A549 (cell line): ENCODE results near the gene ITGA2. TPM values are rescaled to one million over a fixed set of nuclear protein-coding genes. Genes with fewer than 3 reads are reported as not detected.
A peak's percentile ranks its signal among the peaks of the same experiment; 100 is the strongest.

Experiments
- ATAC-seq, 2 experiments: fragments of 200-7000 bp in 1 of 2; fragments of >200 bp in 1 of 2; cut with Nextera tagmentation in 1 of 2; cut with Tn5 transposase in 1 of 2; 3 replicates each; pipeline versions ENCODE4 v1.8.0 to v1.9.1; 2018 to 2020; ENCODE audit warnings: mild to moderate bottlenecking in 1 of 2, moderate library complexity in 1 of 2
- CTCF ChIA-PET: fragments of 300-600 bp; sonication (Branson Sonifier 250); formaldehyde crosslinking; extraction: SDS; loops from one replicate; lab custom pipeline; 2021; ENCODE audit warnings: antibody characterized with exemption, inconsistent platforms; lab: Yijun Ruan, JAX
- POLR2A ChIA-PET: fragments of 350-600 bp; formaldehyde crosslinking; extraction: SDS; loops from one replicate; lab custom pipeline; 2021; ENCODE audit warnings: antibody characterized with exemption, inconsistent platforms; lab: Yijun Ruan, JAX
- DNase-seq, 2 experiments: peaks; one replicate each; pipeline versions ENCODE4 v3.0.0 to v3.0.0-alpha.2; 2011 to 2016; ENCODE audit warnings: low read depth in 1 of 2, low spot score in 1 of 2
- FAIRE-seq: peaks from 2 replicates; lab custom pipeline; 2011; peaks lifted over from hg19 to GRCh38; lab: Jason Lieb, UNC
- H3K27ac ChIP-seq, 2 experiments: fragments of >200 bp; sonication (Bioruptor Twin); formaldehyde crosslinking; 3 replicates each; pipeline ENCODE4 v1.5.1; 2016 to 2017
- H3K4me1 ChIP-seq: fragments of >200 bp; sonication (Bioruptor Twin); formaldehyde crosslinking; 3 replicates; pipeline ENCODE4 v1.6.1; 2016
- H3K4me2 ChIP-seq: fragments of >200 bp; sonication (Bioruptor Twin); formaldehyde crosslinking; 3 replicates; pipeline ENCODE4 v1.6.1; 2016
- H3K4me3 ChIP-seq: fragments of >200 bp; sonication (Bioruptor Twin); formaldehyde crosslinking; 3 replicates; pipeline ENCODE4 v1.5.1; 2016
- H3K9me3 ChIP-seq: fragments of >200 bp; sonication (Bioruptor Twin); formaldehyde crosslinking; 3 replicates; pipeline ENCODE4 v1.6.1; 2016
- BCL3 ChIP-seq: fragments of >200 bp; sonication (Bioruptor Twin); formaldehyde crosslinking; IDR thresholded peaks from 3 replicates; pipeline ENCODE4 v1.6.1; 2016
- CBX2 ChIP-seq: fragments of 200-600 bp; sonication (generic); IDR thresholded peaks from 2 replicates; pipeline ENCODE4 v1.6.1; 2016; ENCODE audit warnings: low read depth, mild to moderate bottlenecking, borderline replicate concordance
- CEBPB ChIP-seq, 2 experiments: fragments of >200 bp in 1 of 2; sonication (Bioruptor Twin) in 1 of 2; formaldehyde crosslinking in 1 of 2; IDR thresholded peaks; 2 replicates each; pipeline ENCODE4 v1.6.1; 2012 to 2016
- CTCF ChIP-seq: fragments of >200 bp; sonication (Bioruptor Twin); formaldehyde crosslinking; IDR thresholded peaks from 3 replicates; pipeline ENCODE4 v1.5.1; 2016
- HDAC2 ChIP-seq: fragments of 200-600 bp; sonication (generic); IDR thresholded peaks from 2 replicates; pipeline ENCODE4 v1.6.1; 2016
- HOXB5 ChIP-seq: fragments of 250-450 bp; sonication (Bioruptor Pico); IDR thresholded peaks from 2 replicates; pipeline ENCODE4 v1.5.0; 2020; ENCODE audit warnings: mild to moderate bottlenecking, moderate library complexity
- JUNB ChIP-seq: fragments of >200 bp; sonication (Bioruptor Twin); formaldehyde crosslinking; IDR thresholded peaks from 2 replicates; pipeline ENCODE4 v1.6.1; 2016
- MAX ChIP-seq: IDR thresholded peaks from 2 replicates; pipeline ENCODE4 v1.6.1; 2012
- MAZ ChIP-seq: fragments of 150-350 bp; IDR thresholded peaks from 2 replicates; pipeline ENCODE4 v1.6.1; 2014; ENCODE audit warnings: antibody characterized with exemption, low read depth, low read length, borderline replicate concordance
- NFE2L2 ChIP-seq: fragments of 150-350 bp; conservative IDR thresholded peaks from 2 replicates; pipeline ENCODE4 v1.6.1; 2014; ENCODE audit warnings: low read length
- NPAS2 ChIP-seq: fragments of 250-450 bp; sonication (Bioruptor Pico); IDR thresholded peaks from 2 replicates; pipeline ENCODE4 v1.8.0; 2022; ENCODE audit warnings: mild to moderate bottlenecking, moderate library complexity, borderline replicate concordance
- PBX3 ChIP-seq: IDR thresholded peaks from 2 replicates; pipeline ENCODE4 v1.6.1; 2012
- POLR2A ChIP-seq: IDR thresholded peaks from 2 replicates; pipeline ENCODE4 v1.6.1; 2012; ENCODE audit warnings: mild to moderate bottlenecking, low read length
- POLR2AphosphoS2 ChIP-seq: conservative IDR thresholded peaks from 2 replicates; pipeline ENCODE4 v1.6.1; 2012; ENCODE audit warnings: low read length, improper control_type of control experiment, inconsistent platforms
- RAD21 ChIP-seq, 2 experiments: fragments of >200 bp in 1 of 2; sonication (Bioruptor Twin) in 1 of 2; formaldehyde crosslinking in 1 of 2; IDR thresholded peaks in 1 of 2; conservative IDR thresholded peaks in 1 of 2; 2 replicates in 1 of 2; 3 replicates in 1 of 2; pipeline ENCODE4 v1.6.1; 2012 to 2018; ENCODE audit warnings: inconsistent platforms in 1 of 2
- RARB ChIP-seq: fragments of 250-450 bp; sonication (Bioruptor Pico); IDR thresholded peaks from 2 replicates; pipeline ENCODE4 v1.8.0; 2021; ENCODE audit warnings: mild to moderate bottlenecking, moderate library complexity
- SMC3 ChIP-seq: fragments of >200 bp; sonication (Bioruptor Twin); formaldehyde crosslinking; IDR thresholded peaks from 3 replicates; pipeline ENCODE4 v1.6.1; 2018; ENCODE audit warnings: inconsistent platforms
- TFCP2L1 ChIP-seq: fragments of 250-450 bp; sonication (Bioruptor Pico); IDR thresholded peaks from 2 replicates; pipeline ENCODE4 v1.5.0; 2021; ENCODE audit warnings: mild to moderate bottlenecking
- TP53 ChIP-seq: fragments of 250-450 bp; sonication (Bioruptor Pico); IDR thresholded peaks from 2 replicates; pipeline ENCODE4 v1.5.0; 2021; ENCODE audit warnings: mild to moderate bottlenecking, moderate library complexity
- USF2 ChIP-seq: fragments of 450-650 bp; IDR thresholded peaks from 2 replicates; pipeline ENCODE4 v1.6.1; 2014; ENCODE audit warnings: antibody characterized with exemption
- ZC3H11A ChIP-seq: fragments of 450-650 bp; IDR thresholded peaks from 2 replicates; pipeline ENCODE4 v1.6.1; 2014; ENCODE audit warnings: antibody characterized with exemption, mild to moderate bottlenecking
- ZFP36 ChIP-seq: fragments of 450-650 bp; IDR thresholded peaks from 2 replicates; pipeline ENCODE4 v1.6.1; 2014; ENCODE audit warnings: borderline replicate concordance; ENCODE audit not compliant: partially characterized antibody
- ZNF302 ChIP-seq: fragments of 250-450 bp; sonication (Bioruptor Pico); IDR thresholded peaks from 2 replicates; pipeline ENCODE4 v1.9.0; 2021; ENCODE audit warnings: inconsistent platforms, mild to moderate bottlenecking, moderate library complexity
- ZSCAN20 ChIP-seq: fragments of 250-450 bp; sonication (Bioruptor Pico); IDR thresholded peaks from 2 replicates; pipeline ENCODE4 v1.8.0; 2022; ENCODE audit warnings: mild to moderate bottlenecking, moderate library complexity
- WGBS: methylation state at CpG from one replicate; pipeline ENCODE4 v1.1.6; 2017; ENCODE audit errors: missing lambda C conversion rate; 5-methylcytosine and 5-hydroxymethylcytosine counted together
- polyA plus RNA-seq, 4 experiments: library from polyadenylated mRNA; depleted of rRNA in 3 of 4; stranded (reverse); fragments of >200 nt; fragmentation: RNase III in 1 of 4; extraction: RNeasy Plus Mini Kit Qiagen cat#74134 plus additional on column Dnase treatment in 1 of 4; gene quantifications; 2 replicates in 3 of 4; 3 replicates in 1 of 4; pipeline ENCODE4 v1.2.3, GENCODE V29; 2011 to 2017

Gene ITGA2
- polyA plus RNA-seq, 2 of the 4 experiments (the other 2 are of a cell fraction): 8.5 to 28.0 TPM

GRCh38 chr5:53123702-53124101 is 134.6 kb downstream of the ITGA2 start:
- Histone ChIP-seq H3K4me2 (no peak overlapping the region), H3K27ac (no peak overlapping the region), H3K9me3 (no peaks in the 10 kb centered on the region), H3K4me1 (0 out of 3 replicates have a peak, but pooled peaks cover 5% of the 10 kb centered on the region), H3K4me3 (no peak overlapping the region)
- POLR2A ChIA-PET: no interaction called here
- peak in 1 of 2 experiments; percentile 10 for DNase-seq
- CTCF ChIA-PET: interaction anchor here (0.6 to 2.5 kb wide), 4 partner anchors 8 to 1105 kb away, joined by 3 to 11 read pairs (median 3); no protein-coding TSS in a partner anchor
- peak; percentile 28 for FAIRE-seq
- TF ChIP-seq ZNF302: no peak
- peak; percentile 50 for TF ChIP-seq SMC3
- peak; percentile 44 for TF ChIP-seq CTCF
- peak; percentile 52 to 62; a peak in 4 of 5 replicates for TF ChIP-seq RAD21 (conservative IDR thresholded peaks at IDR 0.05 in 1 of 2, IDR thresholded peaks at IDR 0.05 in 1 of 2)
- ATAC-seq: no peak

GRCh38 chr5:53126521-53126920 is 137.4 kb downstream of the ITGA2 start:
- CTCF ChIA-PET: interaction anchor here (0.6 to 1.1 kb wide), 3 partner anchors 1092 to 1364 kb away, joined by 3 to 4 read pairs (median 3); no protein-coding TSS in a partner anchor
- FAIRE-seq: no peak
- peak in 1 of 2 experiments; percentile 34; a peak in 1 of 6 replicates for ATAC-seq

GRCh38 chr5:53127107-53127506 is 138.0 kb downstream of the ITGA2 start:
- ChIA-PET POLR2A (no interaction called here), CTCF (interaction anchor here (1.1 kb wide), 1 partner anchor 1092 kb away, joined by 3 read pairs; no protein-coding TSS in a partner anchor)
- WGBS: 75% methylated on average over 1 of the region's 1 CpG
- H3K4me1 ChIP-seq: 0 out of 3 replicates have a peak, but pooled peaks cover 5% of the 10 kb centered on the region
- H3K27ac ChIP-seq: no peak overlapping the region
- no peaks in the 10 kb centered on the region for H3K9me3 ChIP-seq
- no peak overlapping the region for H3K4me2 ChIP-seq
- no peak for ATAC-seq
- no peak for DNase-seq
- H3K4me3 ChIP-seq: no peak overlapping the region
- TF ChIP-seq RARB (CRISPR knock-in tag): no peak
- TF ChIP-seq PBX3: no peak
- no peak for TF ChIP-seq USF2
- no peak for TF ChIP-seq NFE2L2
- no peak for TF ChIP-seq HDAC2
- TF ChIP-seq MAX: no peak
- no peak for TF ChIP-seq CEBPB (IDR thresholded peaks at IDR 0.05)
- TF ChIP-seq MAZ: no peak
- no peak for TF ChIP-seq POLR2A
- TF ChIP-seq TFCP2L1 (CRISPR knock-in tag): no peak
- TF ChIP-seq POLR2AphosphoS2: no peak
- TF ChIP-seq BCL3: no peak
- no peak for TF ChIP-seq ZC3H11A
- no peak for TF ChIP-seq TP53 (CRISPR knock-in tag)
- TF ChIP-seq ZFP36: no peak
- no peak for TF ChIP-seq CBX2
- TF ChIP-seq, all 56 proteins: peak for 0
- no peak for FAIRE-seq

More at GRCh38 chr5:53126521-53126920, 137.4 kb downstream of the ITGA2 start:
- H3K4me1 ChIP-seq: 0 out of 3 replicates have a peak, but pooled peaks cover 5% of the 10 kb centered on the region
- no peaks in the 10 kb centered on the region for H3K9me3 ChIP-seq
- no peak overlapping the region for H3K4me2 ChIP-seq
- POLR2A ChIA-PET: no interaction called here
- H3K4me3 ChIP-seq: no peak overlapping the region
- WGBS: 72% methylated on average over 3 of the region's 3 CpGs
- H3K27ac ChIP-seq: no peak overlapping the region
- DNase-seq: no peak
- TF ChIP-seq CBX2 (no peak), ZC3H11A (no peak), JUNB (no peak), MAZ (no peak), NPAS2 (CRISPR knock-in tag) (no peak), USF2 (no peak), HOXB5 (CRISPR knock-in tag) (no peak), ZNF302 (no peak), ZSCAN20 (no peak), NFE2L2 (no peak), RAD21 (conservative IDR thresholded peaks at IDR 0.05 in 1 of 2, IDR thresholded peaks at IDR 0.05 in 1 of 2) (no peak), RARB (CRISPR knock-in tag) (no peak)
